OCI-LY7 (cell line): Measurements from ENCODE around the gene EIF3J. TPM values are rescaled to one million over a fixed set of nuclear protein-coding genes. Genes with fewer than 3 reads are reported as not detected.

Experiments
- BruUV-seq: library from RNA; stranded (reverse); fragments of 400-500 nt; replicated peaks from 2 replicates; lab custom pipeline; 2021; lab: Mats Ljungman, UMichigan
- CTCF ChIA-PET: fragments of 300-600 bp; sonication (Branson Sonifier 250); formaldehyde crosslinking; loops from one replicate; lab custom pipeline; 2022; ENCODE audit warnings: antibody characterized with exemption; ENCODE audit not compliant: unreplicated experiment; lab: Charles Lee
- POLR2A ChIA-PET: fragments of 300-600 bp; sonication (Branson Sonifier 250); formaldehyde crosslinking; loops from one replicate; lab custom pipeline; 2022; ENCODE audit warnings: antibody characterized with exemption; lab: Charles Lee
- DNase-seq: peaks from one replicate; pipeline ENCODE4 v3.0.0-alpha.2; 2015; ENCODE audit warnings: low spot score
- H2AFZ ChIP-seq: fragments of 200-600 bp; sonication (generic), shearing (Covaris generic); 2 replicates; pipeline ENCODE4 v1.6.1; 2014; ENCODE audit warnings: mild to moderate bottlenecking, antibody characterized with exemption, low read length, moderate library complexity
- H3K27ac ChIP-seq: fragments of 200-600 bp; sonication (generic); 2 replicates; pipeline ENCODE4 v1.5.1; 2014; ENCODE audit warnings: mixed run types, low read depth, mild to moderate bottlenecking, moderate library complexity, low read length, inconsistent platforms; ENCODE audit not compliant: poor library complexity, severe bottlenecking
- H3K36me3 ChIP-seq: fragments of 200-600 bp; sonication (generic); 2 replicates; pipeline ENCODE4 v1.6.1; 2014; ENCODE audit warnings: mild to moderate bottlenecking, antibody characterized with exemption, low read length, moderate library complexity, mixed read lengths; ENCODE audit not compliant: insufficient read depth
- H3K4me1 ChIP-seq: fragments of 200-600 bp; sonication (generic); 2 replicates; pipeline ENCODE4 v1.5.1; 2014; ENCODE audit warnings: mild to moderate bottlenecking, low read length; ENCODE audit not compliant: insufficient read depth, poor library complexity, severe bottlenecking
- H3K4me2 ChIP-seq: fragments of 200-600 bp; sonication (generic); 2 replicates; pipeline ENCODE4 v1.6.1; 2014; ENCODE audit warnings: mild to moderate bottlenecking, low read length
- H3K4me3 ChIP-seq: fragments of 200-600 bp; sonication (generic); 2 replicates; pipeline ENCODE4 v1.5.1; 2014; ENCODE audit warnings: mild to moderate bottlenecking, low read depth, low read length; ENCODE audit not compliant: poor library complexity, severe bottlenecking
- H3K79me2 ChIP-seq: fragments of 200-600 bp; sonication (generic); 2 replicates; pipeline ENCODE4 v1.6.1; 2016; ENCODE audit warnings: low read depth, mild to moderate bottlenecking, low read length, moderate library complexity, mixed read lengths; ENCODE audit not compliant: insufficient read depth
- H3K9me2 ChIP-seq: fragments of 200-600 bp; sonication (generic); 2 replicates; pipeline ENCODE4 v1.6.1; 2016; ENCODE audit warnings: mild to moderate bottlenecking, low read length, mixed read lengths; ENCODE audit not compliant: insufficient read depth
- H3K9me3 ChIP-seq: fragments of 200-600 bp; sonication (generic); 2 replicates; pipeline ENCODE4 v1.6.1; 2014; ENCODE audit warnings: mild to moderate bottlenecking, mixed run types, low read length, mixed read lengths
- H4K20me1 ChIP-seq: fragments of 200-600 bp; sonication (generic); 2 replicates; pipeline ENCODE4 v1.6.1; 2014; ENCODE audit warnings: mild to moderate bottlenecking, antibody characterized with exemption, low read length, moderate library complexity, mixed read lengths; ENCODE audit not compliant: insufficient read depth
- CTCF ChIP-seq: fragments of 200-600 bp; sonication (generic); conservative IDR thresholded peaks from 2 replicates; pipeline ENCODE4 v1.5.1; 2014; ENCODE audit warnings: mild to moderate bottlenecking, antibody characterized with exemption, low read length, moderate library complexity, mixed read lengths
- EZH2phosphoT487 ChIP-seq: fragments of 200-600 bp; sonication (generic); IDR thresholded peaks from 2 replicates; pipeline ENCODE4 v1.6.1; 2018; ENCODE audit warnings: low read depth, borderline replicate concordance, mild to moderate bottlenecking, mixed run types, antibody characterized with exemption, low read length, moderate library complexity, mixed read lengths
- intact Hi-C: fragments of 100-400 bp; cut with micrococcal nuclease; formaldehyde crosslinking; loops from one replicate; pipeline ENCODE4 v1.10.0; 2022; ENCODE audit not compliant: unreplicated experiment
- total RNA-seq, 2 experiments: library from RNA; depleted of rRNA in 1 of 2; stranded (reverse); fragments of >200 nt in 1 of 2; shearing (Covaris generic) in 1 of 2; gene quantifications; 2 replicates each; pipeline ENCODE4 v1.2.3, GENCODE V29; 2014 to 2022

EIF3J gene
- total RNA-seq, 2 experiments from 2014 or later = 49.4 to 131 TPM

GRCh38 chr15:44500555-44500954 lies 36.4 kb upstream of the EIF3J start:
- POLR2A ChIA-PET = interaction anchor here (0.8 to 1.1 kb wide), 2 partner anchors 16 to 72 kb away, joined by 3 read pairs; no protein-coding TSS in a partner anchor
- no peak overlapping the region for H3K27ac ChIP-seq
- H2AFZ ChIP-seq = no peak overlapping the region
- intact Hi-C loops = no loop called here
- H4K20me1 ChIP-seq = peaks cover 5% of the 10 kb centered on the region; the same call in 1 of the 2 replicates
- no peak overlapping the region for H3K4me2 ChIP-seq
- H3K79me2 ChIP-seq = peaks cover 15% of the 10 kb centered on the region; the same call in 1 of the 2 replicates
- no peaks in the 10 kb centered on the region for H3K9me3 ChIP-seq
- CTCF ChIA-PET = no interaction called here
- H3K36me3 ChIP-seq = peaks cover 89% of the 10 kb centered on the region
- no peak overlapping the region for H3K4me3 ChIP-seq
- TSS peak; percentile 5 for BruUV-seq
- no peaks in the 10 kb centered on the region for H3K9me2 ChIP-seq
- no peak for DNase-seq
- TF ChIP-seq EZH2phosphoT487 (no peak), CTCF (no peak)
- H3K4me1 ChIP-seq = no peaks in the 10 kb centered on the region

- Histone ChIP-seq H3K36me3 (peaks cover 86% of the 10 kb centered on the region), H3K4me1 (no peaks in the 10 kb centered on the region), H3K4me2 (no peak overlapping the region), H3K9me3 (no peaks in the 10 kb centered on the region), H3K4me3 (no peak overlapping the region), H4K20me1 (peaks cover 5% of the 10 kb centered on the region; the same call in 1 of the 2 replicates), H3K9me2 (no peaks in the 10 kb centered on the region), H3K27ac (no peak overlapping the region), H2AFZ (no peak overlapping the region), H3K79me2 (peaks cover 15% of the 10 kb centered on the region; the same call in 1 of the 2 replicates)
- ChIA-PET CTCF (interaction anchor here (0.7 kb wide), 1 partner anchor 31 kb away, joined by 3 read pairs; no protein-coding TSS in a partner anchor), POLR2A (interaction anchor here (0.6 to 1.1 kb wide), 4 partner anchors 9 to 267 kb away, joined by 3 read pairs; partner anchors contain the start of gene EIF3J)
- DNase-seq = peak; percentile 42
- intact Hi-C loops = no loop called here
- TF ChIP-seq CTCF (peak; percentile 96), EZH2phosphoT487 (no peak)
- BruUV-seq = no TSS peak
These were observed 35.1 kb upstream of the EIF3J start for GRCh38 chr15:44501768-44502366.

- Histone ChIP-seq H3K79me2 (no peaks in the 10 kb centered on the region; the same call in 1 of the 2 replicates), H3K27ac (no peak overlapping the region), H3K9me2 (no peaks in the 10 kb centered on the region), H3K36me3 (peaks cover 79% of the 10 kb centered on the region), H3K4me2 (no peak overlapping the region), H3K9me3 (no peaks in the 10 kb centered on the region), H3K4me3 (no peak overlapping the region), H2AFZ (no peak overlapping the region), H3K4me1 (no peaks in the 10 kb centered on the region), H4K20me1 (no peaks in the 10 kb centered on the region)
- CTCF ChIA-PET = no interaction called here
- no peak for DNase-seq
- BruUV-seq = no TSS peak
- POLR2A ChIA-PET = interaction anchor here (0.6 to 0.7 kb wide), 3 partner anchors 117 to 1048 kb away, joined by 3 read pairs; no protein-coding TSS in a partner anchor
- intact Hi-C loops = no loop called here
- TF ChIP-seq EZH2phosphoT487 (no peak), CTCF (no peak)
These were observed 20.5 kb upstream of the EIF3J start for GRCh38 chr15:44516436-44516835.
